GM21423 (cell line): ENCODE results near the gene FOXD4.
"Not testable (repeated sequence)": the region's sequence is repeated elsewhere in the genome, so short reads cannot be mapped to it uniquely, and the experiment has no call there.

Experiments
- ATAC-seq: cut with Tn5 transposase; IDR thresholded peaks from one replicate; pipeline ENCODE4 v1.9.1; 2021; ENCODE audit warnings: mild to moderate bottlenecking, moderate library complexity; ENCODE audit not compliant: unreplicated experiment

The FOXD4 gene

DNA sequence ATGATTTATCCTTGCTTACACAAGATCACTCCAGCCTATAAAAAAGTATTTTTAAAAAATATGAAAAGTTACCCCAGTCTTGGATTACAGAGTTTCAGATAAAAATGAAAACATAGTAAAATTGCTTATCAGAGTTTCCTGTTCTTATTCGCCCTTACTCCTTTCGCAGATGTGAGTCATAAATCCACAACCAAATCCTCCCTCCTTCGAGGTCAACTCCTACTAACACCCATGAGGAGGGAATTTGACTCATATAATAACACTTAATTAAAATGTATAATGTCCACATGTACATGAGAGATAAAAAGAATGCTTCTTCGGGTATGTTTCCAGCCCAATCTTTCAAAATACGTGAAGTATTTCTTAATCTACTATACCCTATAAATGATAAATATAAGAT is 23.9 kb downstream of the FOXD4 start:
- ATAC-seq = not testable (repeated sequence)

DNA sequence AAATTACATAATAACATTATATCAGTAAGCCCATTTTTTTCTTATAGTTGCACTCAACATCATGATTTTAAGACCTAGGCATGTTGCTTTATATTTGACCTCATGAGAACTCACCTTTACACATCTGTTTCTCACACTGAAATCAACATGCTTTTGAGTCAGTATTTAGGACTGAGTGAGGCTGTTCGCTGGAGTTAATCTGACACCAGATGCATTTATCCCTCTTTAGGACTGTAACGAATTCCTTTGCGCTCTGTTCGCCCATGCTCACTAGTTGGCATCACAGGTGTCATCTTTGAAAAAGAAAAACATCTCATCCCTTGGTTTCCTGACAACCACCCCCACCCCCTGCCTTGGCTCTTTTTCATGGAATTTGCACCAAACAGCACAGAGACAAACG is 24.3 kb downstream of the FOXD4 start:
- ATAC-seq = not testable (repeated sequence)

DNA sequence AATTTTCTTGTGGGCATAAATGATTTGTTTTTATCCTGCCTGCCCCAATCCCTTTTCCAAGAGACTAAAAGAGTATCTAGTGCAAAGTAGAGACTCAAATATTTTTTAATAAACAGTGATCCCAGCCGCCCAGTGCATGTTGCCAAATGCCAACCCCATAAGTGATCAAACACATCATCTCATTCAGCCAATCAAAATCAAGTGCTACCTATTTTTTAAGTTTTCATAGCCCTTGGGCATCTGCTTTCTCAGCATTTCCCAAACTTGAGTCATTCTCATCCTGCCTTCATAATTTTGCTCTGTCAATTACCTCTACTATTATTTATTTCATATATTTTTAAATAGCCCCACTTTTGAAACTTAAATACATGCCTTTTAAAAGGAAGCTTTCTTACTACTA is 27.4 kb downstream of the FOXD4 start:
- not testable (repeated sequence) for ATAC-seq

DNA sequence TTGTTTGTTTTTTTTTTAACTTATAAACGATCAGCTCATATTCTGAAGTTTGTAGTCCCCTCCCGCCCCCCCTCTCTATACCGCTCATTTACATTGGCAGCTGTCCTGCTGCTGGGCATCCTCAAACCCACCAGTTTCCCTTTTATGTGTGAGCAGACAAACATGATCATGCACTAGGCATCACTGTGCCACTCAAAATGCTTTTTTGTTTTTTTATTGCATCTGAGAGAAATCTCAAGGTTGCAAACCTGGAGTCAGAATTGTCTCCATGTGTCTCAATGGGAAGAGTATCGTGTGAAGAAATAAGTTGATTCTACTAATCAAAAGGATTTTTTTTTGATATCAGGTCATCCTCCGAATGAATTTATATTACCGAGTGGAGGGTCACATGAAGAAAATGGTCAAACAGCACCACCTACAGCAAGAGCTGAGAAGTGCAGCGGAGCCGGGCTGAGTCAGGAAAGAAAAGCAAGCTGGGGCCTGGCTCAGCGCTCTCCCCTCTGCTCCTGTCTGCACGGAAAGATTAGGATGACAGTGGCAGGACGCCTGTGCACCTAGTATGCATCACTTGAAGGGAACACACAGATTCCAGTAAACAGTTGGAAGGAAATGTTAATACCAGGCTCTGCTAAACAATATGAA is 29.7 kb downstream of the FOXD4 start:
- not testable (repeated sequence) for ATAC-seq

DNA sequence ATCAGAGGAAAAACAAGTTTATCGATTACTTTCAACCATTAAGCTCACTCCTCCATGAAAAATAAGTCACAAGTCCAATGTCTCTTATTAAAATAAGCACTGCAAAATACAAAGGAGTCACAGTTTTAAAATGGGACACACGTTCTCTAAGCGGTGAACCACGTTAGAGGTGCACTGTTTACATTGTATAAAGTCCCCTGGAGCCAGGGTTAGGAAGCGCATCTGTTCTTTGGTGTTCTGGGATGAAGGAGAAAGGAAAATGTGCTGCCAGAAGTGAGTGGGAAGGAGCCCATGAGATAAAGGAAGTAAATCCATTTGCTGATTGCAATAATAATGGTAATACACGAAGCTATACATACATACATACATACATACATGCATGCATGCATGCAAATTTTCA is 30.4 kb downstream of the FOXD4 start:
- ATAC-seq = not testable (repeated sequence)

DNA sequence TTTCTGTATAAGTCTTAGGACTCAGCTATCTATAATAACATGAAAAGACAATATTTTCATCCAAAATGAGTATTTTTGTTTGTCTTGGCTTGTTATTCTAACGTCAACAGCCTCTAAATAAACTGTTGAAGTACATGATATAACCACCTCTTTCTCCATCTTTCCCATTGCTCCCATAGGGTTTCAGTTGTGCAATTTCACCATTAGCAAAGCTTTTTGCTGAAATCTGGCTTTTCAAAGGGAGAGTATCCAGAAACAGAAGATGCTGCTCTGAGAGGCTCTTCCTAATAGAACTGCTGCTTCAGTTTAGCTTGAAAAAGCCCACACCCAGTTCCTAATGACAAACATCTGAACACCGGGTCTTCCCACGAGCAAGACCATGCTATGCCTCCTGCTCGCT is 31.1 kb downstream of the FOXD4 start:
- not testable (repeated sequence) for ATAC-seq

DNA sequence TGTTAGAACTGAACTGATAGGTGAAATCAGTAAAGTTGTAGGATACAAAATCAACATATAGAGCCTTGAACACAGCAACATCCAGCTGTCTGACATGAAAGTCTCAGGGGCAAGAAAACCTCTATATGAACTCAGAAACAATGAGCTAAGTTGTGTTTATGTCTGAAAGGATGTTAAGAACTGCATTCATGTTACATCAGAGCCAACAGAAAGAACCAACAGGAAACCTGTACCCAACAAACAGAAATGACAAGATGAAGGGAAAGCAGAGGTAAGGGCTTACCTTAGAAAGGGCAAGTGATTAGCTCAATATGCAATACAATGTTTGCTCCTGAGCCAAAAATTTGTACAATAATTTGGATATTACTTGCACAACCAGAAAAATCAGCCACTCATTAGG is 31.5 kb downstream of the FOXD4 start:
- not testable (repeated sequence) for ATAC-seq

DNA sequence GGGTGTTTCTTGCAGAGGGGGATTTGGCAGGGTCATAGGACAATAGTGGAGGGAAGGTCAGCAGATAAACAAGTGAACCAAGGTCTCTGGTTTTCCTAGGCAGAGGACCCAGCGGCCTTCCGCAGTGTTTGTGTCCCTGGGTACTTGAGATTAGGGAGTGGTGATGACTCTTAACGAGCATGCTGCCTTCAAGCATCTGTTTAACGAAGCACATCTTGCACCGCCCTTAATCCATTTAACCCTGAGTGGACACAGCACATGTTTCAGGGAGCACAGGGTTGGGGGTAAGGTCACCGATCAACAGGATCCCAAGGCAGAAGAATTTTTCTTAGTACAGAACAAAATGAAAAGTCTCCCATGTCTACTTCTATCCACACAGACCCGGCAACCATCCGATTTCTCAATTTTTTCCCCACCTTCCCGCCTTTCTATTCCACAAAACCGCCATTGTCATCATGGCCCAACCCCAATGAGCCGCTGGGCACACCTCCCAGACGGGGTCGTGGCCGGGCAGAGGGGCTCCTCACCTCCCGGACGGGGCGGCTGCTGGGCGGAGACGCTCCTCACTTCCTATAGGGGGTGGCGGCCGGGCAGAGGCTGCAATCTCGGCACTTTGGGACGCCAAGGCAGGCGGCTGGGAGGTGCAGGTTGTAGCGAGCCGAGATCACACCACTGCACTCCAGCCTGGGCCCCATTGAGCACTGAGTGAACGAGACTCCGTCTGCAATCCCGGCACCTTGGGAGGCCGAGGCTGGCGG is 35.1 kb downstream of the FOXD4 start:
- ATAC-seq = not testable (repeated sequence)

DNA sequence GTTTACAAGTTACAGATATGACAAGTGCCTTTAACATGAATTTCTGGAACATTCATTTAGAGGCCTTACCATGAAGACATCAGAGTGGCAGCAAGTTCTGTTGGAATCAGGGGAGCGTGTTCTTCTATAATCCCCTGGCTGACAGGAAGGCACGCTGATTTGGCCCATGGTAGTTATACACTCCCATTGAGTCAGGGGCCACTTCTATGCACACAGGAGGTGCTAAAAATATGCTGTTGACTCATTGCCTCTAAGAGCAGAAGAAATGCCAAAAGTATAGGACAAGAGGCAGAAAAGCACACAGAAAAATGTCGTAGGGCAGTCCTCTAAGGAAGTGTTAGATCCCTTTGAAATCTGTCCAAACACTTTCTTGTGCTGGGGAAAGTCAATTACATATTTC is 39.9 kb downstream of the FOXD4 start:
- ATAC-seq = not testable (repeated sequence)

DNA sequence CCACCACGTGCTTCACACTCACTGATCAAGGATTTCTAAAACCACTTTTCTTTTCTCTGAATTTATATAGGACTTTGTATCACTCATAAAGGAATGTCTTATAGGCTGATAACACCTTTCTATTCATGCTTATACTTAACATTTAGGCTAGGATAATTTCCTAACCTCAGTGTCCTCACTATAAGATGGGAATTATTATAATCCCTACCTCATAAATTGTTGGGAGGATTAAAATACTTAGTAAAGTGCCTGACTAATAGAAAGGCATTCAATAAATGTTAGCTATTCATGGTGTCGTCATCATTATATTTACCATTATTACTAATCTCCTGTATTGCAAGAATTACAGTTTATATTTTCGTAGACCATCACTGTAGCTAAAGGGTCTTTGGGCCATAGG is 41.8 kb downstream of the FOXD4 start:
- not testable (repeated sequence) for ATAC-seq

DNA sequence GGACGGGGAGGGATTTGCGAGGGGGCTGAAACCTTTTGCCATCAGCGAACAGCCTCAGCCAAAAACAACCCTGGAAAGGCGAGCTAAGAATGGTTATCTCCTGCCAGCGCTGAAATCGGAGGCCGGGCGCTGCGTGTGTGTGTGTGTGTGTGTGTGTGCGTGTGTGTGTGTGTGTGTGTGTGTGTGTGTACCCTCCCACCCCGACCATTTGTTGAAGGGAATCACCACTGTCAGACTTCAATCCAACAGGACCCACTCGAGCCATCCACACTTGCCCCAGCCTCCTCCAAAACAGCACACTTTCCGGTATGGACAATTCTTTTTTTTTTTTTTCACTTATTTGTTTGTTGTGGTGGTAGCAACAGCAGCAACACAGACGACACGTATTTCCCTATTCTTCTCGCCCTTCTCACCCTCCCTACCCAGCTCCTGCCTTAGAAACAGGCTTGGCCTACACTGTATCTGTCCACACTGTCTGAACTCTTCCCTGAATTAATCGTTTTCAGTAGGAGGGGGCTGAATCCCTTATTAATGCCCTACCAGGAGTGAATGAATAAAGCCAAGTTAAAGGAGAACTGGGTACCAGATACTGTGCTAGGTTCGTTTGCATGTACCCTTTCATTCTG is 44.2 kb downstream of the FOXD4 start:
- ATAC-seq = not testable (repeated sequence)

DNA sequence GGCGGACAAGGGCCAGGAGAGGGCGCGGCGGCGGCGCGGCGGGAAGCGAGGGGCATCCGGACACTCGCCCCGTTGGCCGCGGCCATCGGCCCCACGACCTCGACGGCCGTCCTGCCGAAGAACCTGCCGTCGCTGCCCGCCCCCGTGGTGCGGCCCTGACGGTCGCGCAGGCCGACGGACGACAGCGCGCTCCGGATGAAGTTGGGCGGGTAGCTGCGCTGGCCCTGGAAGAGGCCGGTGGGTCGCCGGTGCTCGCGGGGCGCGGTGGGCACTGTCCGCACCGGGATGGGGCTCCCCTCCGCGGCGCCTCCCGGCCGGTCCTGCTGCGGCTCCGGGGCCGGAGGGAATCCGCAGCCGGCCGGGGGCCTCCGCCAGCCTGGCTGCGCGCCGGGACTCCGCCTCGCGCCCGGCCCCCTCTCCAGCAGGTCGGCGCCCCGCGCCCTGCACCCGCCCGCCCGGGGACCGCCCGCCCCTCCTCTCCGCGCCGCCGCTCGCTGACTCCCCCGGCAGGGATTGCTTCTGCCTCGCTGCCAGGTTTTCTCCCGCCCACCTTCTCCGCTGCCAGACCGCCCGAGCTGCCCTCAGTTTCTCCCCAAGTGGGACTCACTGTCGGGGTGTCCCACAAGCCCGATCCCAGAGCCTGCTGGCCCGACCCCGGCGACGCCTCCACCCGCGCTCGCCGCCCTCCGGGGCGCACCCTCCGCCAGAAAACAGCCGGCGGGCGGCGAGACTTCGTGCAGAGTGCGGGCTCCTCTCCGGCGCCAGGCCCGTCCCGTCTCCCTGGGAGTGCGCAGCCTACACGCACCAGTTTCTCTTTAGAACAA is 44.9 kb downstream of the FOXD4 start:
- ATAC-seq = not testable (repeated sequence)
